ENCODE results near the gene PTPRT.

DNA sequence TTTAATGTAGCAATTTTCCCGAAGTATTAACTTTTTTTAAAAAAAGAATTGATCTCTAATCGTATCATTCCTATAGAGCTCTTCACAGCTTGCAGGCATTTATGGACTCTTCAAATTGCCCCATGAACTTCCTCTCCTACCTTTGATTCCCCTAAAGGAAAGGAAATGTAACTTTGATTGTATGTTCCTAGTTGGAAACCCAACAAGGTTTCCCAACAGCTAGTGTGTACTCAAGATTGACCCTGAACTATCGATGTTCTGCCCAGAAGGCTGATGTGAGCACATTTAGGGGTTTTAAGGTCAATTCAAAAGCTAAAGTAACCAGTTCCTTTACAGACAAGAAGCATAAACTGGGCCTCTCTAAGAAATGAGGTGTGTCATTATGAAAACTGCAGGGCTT, 491.7 kb downstream of the PTPRT start:
- no peak for TF ChIP-seq SMC3 (IDR thresholded peaks at IDR 0.05; ENCODE audit: low read depth, low read length)
- TF ChIP-seq RFX5 (IDR thresholded peaks at IDR 0.05; ENCODE audit: low read length): no peak

Measured in SK-N-SH (cell line).